Mucosa of rectum (tissue), 2 donors: ENCODE results near the gene STRN3.

ENCODE experiments used
- H3K27ac ChIP-seq, 2 donors: one replicate each; pipeline ENCODE4 v1.7.0; 2013; ENCODE audit warnings: inconsistent platforms in 2 of 2, low read depth in 2 of 2, low read length in 2 of 2
- H3K27me3 ChIP-seq, 2 donors: one replicate each; pipeline ENCODE4 v1.7.0; 2013; ENCODE audit warnings: low read length in 2 of 2; ENCODE audit not compliant: control insufficient read depth in 2 of 2, insufficient read depth in 2 of 2
- H3K36me3 ChIP-seq, 2 donors: one replicate each; pipeline ENCODE4 v1.7.0; 2013; ENCODE audit warnings: low read length in 2 of 2; ENCODE audit not compliant: control insufficient read depth in 2 of 2, insufficient read depth in 2 of 2
- H3K4me1 ChIP-seq, 2 donors: one replicate each; pipeline ENCODE4 v1.7.0; 2013; ENCODE audit warnings: low read length in 2 of 2, mild to moderate bottlenecking in 1 of 2; ENCODE audit not compliant: control insufficient read depth in 2 of 2, insufficient read depth in 2 of 2
- H3K4me3 ChIP-seq, 2 donors: one replicate each; pipeline ENCODE4 v1.7.0; 2013; ENCODE audit warnings: low read length in 2 of 2
- H3K9ac ChIP-seq, 2 donors: one replicate each; pipeline ENCODE4 v1.7.0; 2013; ENCODE audit warnings: low read length in 2 of 2, low read depth in 1 of 2, mild to moderate bottlenecking in 1 of 2
- H3K9me3 ChIP-seq, 2 donors: one replicate each; pipeline ENCODE4 v1.7.0; 2013; ENCODE audit warnings: low read length in 2 of 2; ENCODE audit not compliant: control insufficient read depth in 2 of 2
- donor health status: healthy.
- donor health status: Normal muscosa, but diverticular disease.

STRN3 gene

DNA sequence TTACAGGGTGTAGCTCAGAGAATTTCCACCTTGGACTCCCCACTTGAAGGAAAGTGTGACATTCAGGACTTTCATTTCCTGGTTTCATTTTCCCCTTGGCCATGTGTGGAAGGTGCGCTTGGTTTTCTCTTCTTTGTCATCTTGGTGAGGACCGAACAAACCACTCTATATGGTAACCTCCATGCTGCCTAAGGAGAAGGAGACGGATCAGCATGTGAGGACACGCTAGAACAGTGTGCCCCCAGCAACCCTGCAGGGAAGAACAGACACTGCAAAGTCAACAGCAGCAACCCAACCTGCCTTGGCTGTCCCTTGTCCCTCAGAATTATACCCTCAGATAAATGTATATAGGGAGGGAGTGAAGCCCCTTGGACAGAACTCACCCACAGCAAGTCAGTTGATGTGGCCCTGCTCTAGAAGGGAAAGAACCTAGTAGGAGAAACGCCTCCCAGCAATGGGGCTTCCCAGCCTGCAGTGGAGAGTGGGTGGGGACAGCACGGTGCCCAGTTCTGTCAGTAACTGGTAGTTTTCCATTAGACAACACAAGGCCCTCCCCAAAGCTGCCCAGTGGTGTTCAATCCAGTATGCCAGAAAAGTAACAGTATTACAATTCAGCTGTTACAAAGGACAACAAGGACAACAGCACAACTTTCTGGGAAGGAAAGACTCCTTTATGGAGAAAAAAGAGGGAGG lies 170.7 kb downstream of the STRN3 start:
- H3K9me3 ChIP-seq, result no peaks in the 10 kb centered on the region
- no peak overlapping the region for H3K9ac ChIP-seq
- no peaks in the 10 kb centered on the region for H3K4me1 ChIP-seq
- H3K36me3 ChIP-seq, result no peaks in the 10 kb centered on the region
- H3K4me3 ChIP-seq, result no peak overlapping the region
- no peaks in the 10 kb centered on the region for H3K27me3 ChIP-seq
- no peak overlapping the region for H3K27ac ChIP-seq

GRCh38 chr14:30854492-30854891 lies 171.7 kb downstream of the STRN3 start:
- Histone ChIP-seq H3K9me3 (no peaks in the 10 kb centered on the region), H3K27ac (no peak overlapping the region), H3K9ac (no peak overlapping the region), H3K36me3 (no peaks in the 10 kb centered on the region), H3K27me3 (no peaks in the 10 kb centered on the region), H3K4me3 (no peak overlapping the region), H3K4me1 (no peaks in the 10 kb centered on the region)

GRCh38 chr14:30853946-30854345 lies 172.2 kb downstream of the STRN3 start:
- Histone ChIP-seq H3K27ac (no peak overlapping the region), H3K9me3 (no peaks in the 10 kb centered on the region), H3K9ac (no peak overlapping the region), H3K27me3 (no peaks in the 10 kb centered on the region), H3K4me3 (no peak overlapping the region), H3K4me1 (no peaks in the 10 kb centered on the region), H3K36me3 (no peaks in the 10 kb centered on the region)

DNA sequence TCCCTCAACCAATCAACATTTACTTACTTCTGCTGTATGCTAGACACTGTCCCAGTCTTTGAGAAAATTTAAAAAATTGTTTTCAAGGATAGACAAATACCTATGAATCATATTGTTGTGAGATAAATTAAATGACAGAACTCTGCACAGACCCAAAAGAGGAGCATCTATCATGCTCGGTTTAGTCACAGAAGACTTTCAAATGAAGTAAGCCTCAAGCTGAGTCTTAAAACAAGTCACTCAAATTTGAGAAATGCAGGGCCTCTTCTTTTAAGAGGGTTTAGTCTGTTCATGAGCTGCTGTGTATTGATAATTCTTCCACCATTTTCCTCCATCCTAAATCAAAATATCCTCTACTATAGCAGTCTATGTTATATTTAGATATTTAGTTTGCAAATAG lies 176.2 kb downstream of the STRN3 start:
- no peak overlapping the region for H3K4me3 ChIP-seq
- no peaks in the 10 kb centered on the region for H3K9me3 ChIP-seq
- H3K4me1 ChIP-seq, result no peaks in the 10 kb centered on the region
- no peak overlapping the region for H3K9ac ChIP-seq
- H3K27ac ChIP-seq, result no peak overlapping the region
- H3K36me3 ChIP-seq, result no peaks in the 10 kb centered on the region
- no peaks in the 10 kb centered on the region for H3K27me3 ChIP-seq

DNA sequence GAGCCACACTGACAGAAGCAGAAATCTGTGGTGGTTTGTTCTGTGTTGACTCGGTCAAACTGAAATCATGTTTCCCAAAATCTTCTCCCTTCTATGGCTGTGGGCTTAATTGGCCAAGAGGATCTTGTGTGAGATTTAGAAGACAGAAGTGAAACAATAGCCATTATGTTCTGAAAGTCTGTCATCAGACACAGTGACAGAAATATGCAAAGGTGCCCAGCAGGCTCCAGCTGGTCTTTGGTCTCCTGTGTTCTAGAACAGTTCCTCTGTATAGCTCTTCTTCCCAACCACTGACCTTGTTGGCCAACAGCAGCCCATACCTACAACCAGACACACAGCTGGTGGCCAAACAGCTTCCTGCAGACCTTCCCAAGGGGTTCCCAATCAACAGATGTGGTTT lies 176.8 kb downstream of the STRN3 start:
- H3K9me3 ChIP-seq, result no peaks in the 10 kb centered on the region
- no peaks in the 10 kb centered on the region for H3K27me3 ChIP-seq
- H3K36me3 ChIP-seq, result no peaks in the 10 kb centered on the region
- H3K4me1 ChIP-seq, result no peaks in the 10 kb centered on the region
- no peak overlapping the region for H3K27ac ChIP-seq
- no peak overlapping the region for H3K9ac ChIP-seq
- H3K4me3 ChIP-seq, result no peak overlapping the region

- H3K27ac ChIP-seq, result no peak overlapping the region
Measured at GRCh38 chr14:30848449-30849240, 177.5 kb downstream of the STRN3 start.

More at GRCh38 chr14:30848449-30849240, 177.5 kb downstream of the STRN3 start:
- Histone ChIP-seq H3K36me3 (no peaks in the 10 kb centered on the region), H3K9ac (no peak overlapping the region), H3K4me3 (no peak overlapping the region), H3K9me3 (no peaks in the 10 kb centered on the region), H3K4me1 (no peaks in the 10 kb centered on the region), H3K27me3 (no peaks in the 10 kb centered on the region)
